ENCODE results near the gene TEX36.

The TEX36 gene

GRCh38 chr10:125683063-125683462 lies at the start of gene TEX36:
TEX36 (minus strand) TSS chr10:125683163; CDS start chr10:125682989, 174 bp downstream.
- DNase-seq (ENCODE audit: low read depth), result no peak
- TF ChIP-seq CTCF (IDR thresholded peaks at IDR 0.05; ENCODE audit: low read depth, low read length), result no peak
- no peak for TF ChIP-seq MAX (IDR thresholded peaks at IDR 0.05; ENCODE audit: low read depth, low read length)
- TF ChIP-seq POLR2A (IDR thresholded peaks at IDR 0.05; ENCODE audit: extremely low read depth, insufficient read length), result no peak
- TF ChIP-seq MYC (IDR thresholded peaks at IDR 0.05; ENCODE audit: low read depth, low read length), result no peak
- H3K4me3 ChIP-seq (ENCODE audit: low read depth, low read length), result no peak within 1 kb of the TSS

- no peak overlapping the region for H3K4me3 ChIP-seq (ENCODE audit: low read depth, low read length)
- no peak for TF ChIP-seq POLR2A (IDR thresholded peaks at IDR 0.05; ENCODE audit: extremely low read depth, insufficient read length)
- no peak for TF ChIP-seq MAX (IDR thresholded peaks at IDR 0.05; ENCODE audit: low read depth, low read length)
- no peak for TF ChIP-seq CTCF (IDR thresholded peaks at IDR 0.05; ENCODE audit: low read depth, low read length)
- no peak for TF ChIP-seq MYC (IDR thresholded peaks at IDR 0.05; ENCODE audit: low read depth, low read length)
- no peak for DNase-seq (ENCODE audit: low read depth)
These were observed 44.5 kb upstream of the TEX36 start for GRCh38 chr10:125727436-125727835.

- DNase-seq (ENCODE audit: low read depth), result no peak
- TF ChIP-seq MAX (IDR thresholded peaks at IDR 0.05; ENCODE audit: low read depth, low read length) (no peak), MYC (IDR thresholded peaks at IDR 0.05; ENCODE audit: low read depth, low read length) (no peak), CTCF (IDR thresholded peaks at IDR 0.05; ENCODE audit: low read depth, low read length) (no peak), POLR2A (IDR thresholded peaks at IDR 0.05; ENCODE audit: extremely low read depth, insufficient read length) (no peak)
- no peak overlapping the region for H3K4me3 ChIP-seq (ENCODE audit: low read depth, low read length)
These were observed 44.0 kb upstream of the TEX36 start for GRCh38 chr10:125726914-125727313.

GRCh38 chr10:125722811-125723210 lies 39.8 kb upstream of the TEX36 start:
- H3K4me3 ChIP-seq (ENCODE audit: low read depth, low read length), result no peak overlapping the region
- no peak for DNase-seq (ENCODE audit: low read depth)
- TF ChIP-seq POLR2A (IDR thresholded peaks at IDR 0.05; ENCODE audit: extremely low read depth, insufficient read length) (no peak), MYC (IDR thresholded peaks at IDR 0.05; ENCODE audit: low read depth, low read length) (no peak), MAX (IDR thresholded peaks at IDR 0.05; ENCODE audit: low read depth, low read length) (no peak), CTCF (IDR thresholded peaks at IDR 0.05; ENCODE audit: low read depth, low read length) (no peak)

GRCh38 chr10:125721035-125721434 lies 38.1 kb upstream of the TEX36 start:
- peak overlapping the region; percentile 98 for H3K4me3 ChIP-seq (ENCODE audit: low read depth, low read length)
- TF ChIP-seq CTCF (IDR thresholded peaks at IDR 0.05; ENCODE audit: low read depth, low read length), result no peak
- TF ChIP-seq MYC (IDR thresholded peaks at IDR 0.05; ENCODE audit: low read depth, low read length), result no peak
- TF ChIP-seq MAX (IDR thresholded peaks at IDR 0.05; ENCODE audit: low read depth, low read length), result no peak
- no peak for TF ChIP-seq POLR2A (IDR thresholded peaks at IDR 0.05; ENCODE audit: extremely low read depth, insufficient read length)
- no peak for DNase-seq (ENCODE audit: low read depth)

GRCh38 chr10:125720002-125720382 lies 37.0 kb upstream of the TEX36 start:
- peak; percentile 23 for DNase-seq (ENCODE audit: low read depth)
- peak overlapping the region; percentile 98 for H3K4me3 ChIP-seq (ENCODE audit: low read depth, low read length)
- TF ChIP-seq CTCF (IDR thresholded peaks at IDR 0.05; ENCODE audit: low read depth, low read length) (no peak), MYC (IDR thresholded peaks at IDR 0.05; ENCODE audit: low read depth, low read length) (no peak), POLR2A (IDR thresholded peaks at IDR 0.05; ENCODE audit: extremely low read depth, insufficient read length) (no peak), MAX (IDR thresholded peaks at IDR 0.05; ENCODE audit: low read depth, low read length) (no peak)
